Measurements from ENCODE around the gene DNM2. TPM values are rescaled to one million over a fixed set of nuclear protein-coding genes. Genes with fewer than 3 reads are reported as not detected.

DNM2 gene
- total RNA-seq, 1 experiment from 2014 or later, result 131 TPM

- H3K36me3 Mint-ChIP-seq, result no peaks in the 10 kb centered on the region
- ChIA-PET POLR2A (no interaction called here), CTCF (interaction anchor here (0.5 to 4.2 kb wide), 7 partner anchors 8 to 325 kb away, joined by 3 to 75 read pairs (median 5); partner anchors contain the start of genes CARM1, DNM2 and QTRT1)
- no peak overlapping the region for H3K27ac Mint-ChIP-seq
- DNase-seq (ENCODE audit: low spot score) (no peak), ATAC-seq (no peak)
- no peak overlapping the region for H3K4me3 Mint-ChIP-seq
- peaks cover 6% of the 10 kb centered on the region for H3K4me1 Mint-ChIP-seq
- no peaks in the 10 kb centered on the region for H3K9me3 Mint-ChIP-seq
- H3K27me3 Mint-ChIP-seq (ENCODE audit: low read depth), result no peaks in the 10 kb centered on the region; the same call in 1 of the 2 replicates
- TF ChIP-seq ZNF232 (CRISPR knock-in tag; IDR thresholded peaks at IDR 0.05) (no peak), MYBL2 (CRISPR knock-in tag; IDR thresholded peaks at IDR 0.05) (no peak)
Measured at GRCh38 chr19:10862561-10863106, 144.8 kb downstream of the DNM2 start.

GRCh38 chr19:10863107-10863717, 145.3 kb downstream of the DNM2 start:
- no peaks in the 10 kb centered on the region for H3K36me3 Mint-ChIP-seq
- no peak overlapping the region for H3K4me3 Mint-ChIP-seq
- DNase-seq (ENCODE audit: low spot score) (no peak), ATAC-seq (no peak)
- H3K9me3 Mint-ChIP-seq, result no peaks in the 10 kb centered on the region
- H3K4me1 Mint-ChIP-seq, result peaks cover 6% of the 10 kb centered on the region
- ChIA-PET POLR2A (no interaction called here), CTCF (interaction anchor here (1.0 to 4.2 kb wide), 13 partner anchors 8 to 162 kb away, joined by 3 to 75 read pairs (median 22); partner anchors contain the start of genes CARM1, DNM2, QTRT1 and TMED1)
- H3K27me3 Mint-ChIP-seq (ENCODE audit: low read depth), result no peaks in the 10 kb centered on the region; the same call in 1 of the 2 replicates
- TF ChIP-seq ERG (CRISPR knock-in tag; IDR thresholded peaks at IDR 0.05) (no peak), SOX15 (CRISPR knock-in tag; IDR thresholded peaks at IDR 0.05) (no peak), ATF2 (CRISPR knock-in tag; IDR thresholded peaks at IDR 0.05; ENCODE audit: borderline replicate concordance, low read depth) (no peak), RELA (CRISPR knock-in tag; IDR thresholded peaks at IDR 0.05; ENCODE audit: borderline replicate concordance) (no peak), AR (CRISPR knock-in tag; IDR thresholded peaks at IDR 0.05) (no peak), JAZF1 (CRISPR knock-in tag; IDR thresholded peaks at IDR 0.05) (no peak)
- TF ChIP-seq, protein P1, sequence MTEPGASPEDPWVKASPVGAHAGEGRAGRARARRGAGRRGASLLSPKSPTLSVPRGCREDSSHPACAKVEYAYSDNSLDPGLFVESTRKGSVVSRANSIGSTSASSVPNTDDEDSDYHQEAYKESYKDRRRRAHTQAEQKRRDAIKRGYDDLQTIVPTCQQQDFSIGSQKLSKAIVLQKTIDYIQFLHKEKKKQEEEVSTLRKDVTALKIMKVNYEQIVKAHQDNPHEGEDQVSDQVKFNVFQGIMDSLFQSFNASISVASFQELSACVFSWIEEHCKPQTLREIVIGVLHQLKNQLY (CRISPR knock-in tag; IDR thresholded peaks at IDR 0.05), result no peak
- TF ChIP-seq, protein P2, sequence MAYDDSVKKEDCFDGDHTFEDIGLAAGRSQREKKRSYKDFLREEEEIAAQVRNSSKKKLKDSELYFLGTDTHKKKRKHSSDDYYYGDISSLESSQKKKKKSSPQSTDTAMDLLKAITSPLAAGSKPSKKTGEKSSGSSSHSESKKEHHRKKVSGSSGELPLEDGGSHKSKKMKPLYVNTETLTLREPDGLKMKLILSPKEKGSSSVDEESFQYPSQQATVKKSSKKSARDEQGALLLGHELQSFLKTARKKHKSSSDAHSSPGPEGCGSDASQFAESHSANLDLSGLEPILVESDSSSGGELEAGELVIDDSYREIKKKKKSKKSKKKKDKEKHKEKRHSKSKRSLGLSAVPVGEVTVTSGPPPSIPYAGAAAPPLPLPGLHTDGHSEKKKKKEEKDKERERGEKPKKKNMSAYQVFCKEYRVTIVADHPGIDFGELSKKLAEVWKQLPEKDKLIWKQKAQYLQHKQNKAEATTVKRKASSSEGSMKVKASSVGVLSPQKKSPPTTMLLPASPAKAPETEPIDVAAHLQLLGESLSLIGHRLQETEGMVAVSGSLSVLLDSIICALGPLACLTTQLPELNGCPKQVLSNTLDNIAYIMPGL (CRISPR knock-in tag; IDR thresholded peaks at IDR 0.05), result no peak
- TF ChIP-seq, protein P3, sequence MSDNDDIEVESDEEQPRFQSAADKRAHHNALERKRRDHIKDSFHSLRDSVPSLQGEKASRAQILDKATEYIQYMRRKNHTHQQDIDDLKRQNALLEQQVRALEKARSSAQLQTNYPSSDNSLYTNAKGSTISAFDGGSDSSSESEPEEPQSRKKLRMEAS (CRISPR knock-in tag; IDR thresholded peaks at IDR 0.05), result no peak
- no peak overlapping the region for H3K27ac Mint-ChIP-seq

DNA sequence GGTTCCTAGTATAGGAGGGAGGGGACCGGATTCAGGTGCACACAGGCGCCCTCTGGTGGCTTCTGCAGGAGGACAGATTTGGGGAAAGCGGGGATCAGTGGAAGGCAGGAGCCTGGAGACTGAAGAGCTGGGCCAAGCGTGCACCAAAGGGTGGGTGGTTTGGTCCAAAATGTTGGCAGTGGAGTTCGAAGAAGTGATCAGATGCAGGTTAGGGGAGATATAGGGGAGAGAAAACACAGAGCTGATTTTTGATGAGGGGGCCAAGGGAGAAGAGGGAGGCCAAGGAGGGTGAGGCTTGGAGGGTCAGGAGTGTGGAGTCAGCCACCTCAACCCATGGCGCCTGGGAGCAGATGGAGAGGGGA, 146.6 kb downstream of the DNM2 start:
- peak; percentile 91 for DNase-seq (ENCODE audit: low spot score)
- peaks cover 8% of the 10 kb centered on the region for H3K4me1 Mint-ChIP-seq
- ChIA-PET POLR2A (interaction anchor here (0.7 kb wide), 1 partner anchor 148 kb away, joined by 3 read pairs; no protein-coding TSS in a partner anchor), CTCF (interaction anchor here (0.5 to 4.2 kb wide), 67 partner anchors 8 to 802 kb away, joined by 3 to 75 read pairs (median 4); partner anchors contain the start of genes C19orf38, DNM2, PRKCSH and QTRT1)
- H3K27ac Mint-ChIP-seq, result no peak overlapping the region
- H3K4me3 Mint-ChIP-seq, result no peak overlapping the region
- TF ChIP-seq ZNF396 (CRISPR knock-in tag; IDR thresholded peaks at IDR 0.05; ENCODE audit: borderline replicate concordance) (no peak), JUN (CRISPR knock-in tag; IDR thresholded peaks at IDR 0.05) (no peak)
- TF ChIP-seq, protein P4, sequence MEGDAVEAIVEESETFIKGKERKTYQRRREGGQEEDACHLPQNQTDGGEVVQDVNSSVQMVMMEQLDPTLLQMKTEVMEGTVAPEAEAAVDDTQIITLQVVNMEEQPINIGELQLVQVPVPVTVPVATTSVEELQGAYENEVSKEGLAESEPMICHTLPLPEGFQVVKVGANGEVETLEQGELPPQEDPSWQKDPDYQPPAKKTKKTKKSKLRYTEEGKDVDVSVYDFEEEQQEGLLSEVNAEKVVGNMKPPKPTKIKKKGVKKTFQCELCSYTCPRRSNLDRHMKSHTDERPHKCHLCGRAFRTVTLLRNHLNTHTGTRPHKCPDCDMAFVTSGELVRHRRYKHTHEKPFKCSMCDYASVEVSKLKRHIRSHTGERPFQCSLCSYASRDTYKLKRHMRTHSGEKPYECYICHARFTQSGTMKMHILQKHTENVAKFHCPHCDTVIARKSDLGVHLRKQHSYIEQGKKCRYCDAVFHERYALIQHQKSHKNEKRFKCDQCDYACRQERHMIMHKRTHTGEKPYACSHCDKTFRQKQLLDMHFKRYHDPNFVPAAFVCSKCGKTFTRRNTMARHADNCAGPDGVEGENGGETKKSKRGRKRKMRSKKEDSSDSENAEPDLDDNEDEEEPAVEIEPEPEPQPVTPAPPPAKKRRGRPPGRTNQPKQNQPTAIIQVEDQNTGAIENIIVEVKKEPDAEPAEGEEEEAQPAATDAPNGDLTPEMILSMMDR (IDR thresholded peaks at IDR 0.05), result peak; percentile 83
- peak; percentile 91 for ATAC-seq
- no peaks in the 10 kb centered on the region for H3K36me3 Mint-ChIP-seq
- H3K9me3 Mint-ChIP-seq, result no peaks in the 10 kb centered on the region
- no peaks in the 10 kb centered on the region; the same call in 1 of the 2 replicates for H3K27me3 Mint-ChIP-seq (ENCODE audit: low read depth)

Measured in WTC11 (cell line).